ENCODE results near the gene LIN37. TPM values are rescaled to one million over a fixed set of nuclear protein-coding genes. Genes with fewer than 3 reads are reported as not detected.
A peak's percentile ranks its signal among the peaks of the same experiment; 100 is the strongest.

The LIN37 gene
- total RNA-seq, 1 donor, result 9.0 TPM

GRCh38 chr19:35724560-35724959 is 23.8 kb upstream of the LIN37 start:
- H3K36me3 ChIP-seq (ENCODE audit: insufficient read depth, low read length), result peaks cover 82% of the 10 kb centered on the region

GRCh38 chr19:35725216-35725861 is 23.0 kb upstream of the LIN37 start:
- no peaks in the 10 kb centered on the region for H3K9me3 ChIP-seq (ENCODE audit: low read depth, low read length)
- H3K27me3 ChIP-seq (ENCODE audit: insufficient read depth, low read length), result no peaks in the 10 kb centered on the region
- peak; percentile 61 for DNase-seq (ENCODE audit: insufficient read length, low spot score, missing footprints)
- no peak overlapping the region for H2AFZ ChIP-seq (ENCODE audit: low read length)
- H3K36me3 ChIP-seq (ENCODE audit: insufficient read depth, low read length), result peaks cover 87% of the 10 kb centered on the region
- H3K4me2 ChIP-seq (ENCODE audit: insufficient read depth, low read length), result no peak overlapping the region
- TF ChIP-seq CTCF (IDR thresholded peaks at IDR 0.05; ENCODE audit: extremely low read depth, low read depth, low read length), result no peak
- no peaks in the 10 kb centered on the region for H3K4me1 ChIP-seq (ENCODE audit: insufficient read depth, low read length)
- H3K79me2 ChIP-seq (ENCODE audit: insufficient read depth, low read length), result peaks cover 24% of the 10 kb centered on the region
- H4K20me1 ChIP-seq (ENCODE audit: insufficient read depth, low read length), result peaks cover 10% of the 10 kb centered on the region
- no peak overlapping the region for H3K4me3 ChIP-seq (ENCODE audit: insufficient read depth, low read length)
- H3K27ac ChIP-seq (ENCODE audit: low read depth, low read length), result no peak overlapping the region

More at GRCh38 chr19:35724560-35724959, 23.8 kb upstream of the LIN37 start:
- H3K4me2 ChIP-seq (ENCODE audit: insufficient read depth, low read length), result no peak overlapping the region
- peak; percentile 66 for DNase-seq (ENCODE audit: insufficient read length, low spot score, missing footprints)
- peaks cover 16% of the 10 kb centered on the region for H4K20me1 ChIP-seq (ENCODE audit: insufficient read depth, low read length)
- no peaks in the 10 kb centered on the region for H3K4me1 ChIP-seq (ENCODE audit: insufficient read depth, low read length)
- H3K27ac ChIP-seq (ENCODE audit: low read depth, low read length), result no peak overlapping the region
- no peak overlapping the region for H2AFZ ChIP-seq (ENCODE audit: low read length)
- H3K4me3 ChIP-seq (ENCODE audit: insufficient read depth, low read length), result no peak overlapping the region
- no peak for TF ChIP-seq CTCF (IDR thresholded peaks at IDR 0.05; ENCODE audit: extremely low read depth, low read depth, low read length)
- H3K27me3 ChIP-seq (ENCODE audit: insufficient read depth, low read length), result no peaks in the 10 kb centered on the region
- no peaks in the 10 kb centered on the region for H3K9me3 ChIP-seq (ENCODE audit: low read depth, low read length)
- H3K79me2 ChIP-seq (ENCODE audit: insufficient read depth, low read length), result peaks cover 32% of the 10 kb centered on the region

GRCh38 chr19:35727053-35727955 is 21.1 kb upstream of the LIN37 start:
- H3K4me3 ChIP-seq (ENCODE audit: insufficient read depth, low read length), result no peak overlapping the region
- no peak overlapping the region for H3K4me2 ChIP-seq (ENCODE audit: insufficient read depth, low read length)
- H2AFZ ChIP-seq (ENCODE audit: low read length), result no peak overlapping the region
- no peaks in the 10 kb centered on the region for H3K27me3 ChIP-seq (ENCODE audit: insufficient read depth, low read length)
- H3K36me3 ChIP-seq (ENCODE audit: insufficient read depth, low read length), result peaks cover 90% of the 10 kb centered on the region
- H3K27ac ChIP-seq (ENCODE audit: low read depth, low read length), result no peak overlapping the region
- no peak for TF ChIP-seq CTCF (IDR thresholded peaks at IDR 0.05; ENCODE audit: extremely low read depth, low read depth, low read length)
- peaks cover 9% of the 10 kb centered on the region for H3K79me2 ChIP-seq (ENCODE audit: insufficient read depth, low read length)
- DNase-seq (ENCODE audit: insufficient read length, low spot score, missing footprints), result peak; percentile 75
- peaks cover 3% of the 10 kb centered on the region for H4K20me1 ChIP-seq (ENCODE audit: insufficient read depth, low read length)
- no peaks in the 10 kb centered on the region for H3K9me3 ChIP-seq (ENCODE audit: low read depth, low read length)
- no peaks in the 10 kb centered on the region for H3K4me1 ChIP-seq (ENCODE audit: insufficient read depth, low read length)
